NCI-H82 (cell line): ENCODE results near the gene NELL1.

Source experiments
- DNase-seq: peaks from one replicate; lab custom pipeline; 2025; lab: John Stamatoyannopoulos, UW

The NELL1 gene

DNA sequence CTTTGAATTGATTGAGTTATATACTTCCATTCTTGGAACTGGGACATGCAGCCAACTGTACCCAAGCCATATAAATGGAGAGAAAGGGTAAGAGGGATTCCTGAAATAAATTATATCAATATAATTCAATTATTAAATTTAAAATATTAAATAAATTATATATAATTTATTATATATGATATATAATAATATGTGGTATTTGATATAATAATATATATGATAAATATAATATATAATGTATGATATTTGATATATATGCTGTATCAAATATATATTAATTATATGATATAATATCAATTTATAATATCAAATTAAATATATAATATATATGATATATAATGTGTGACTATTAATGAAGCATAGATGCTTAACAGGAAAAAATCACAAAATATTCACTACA, 677.0 kb downstream of the NELL1 start:
- no peak for DNase-seq

DNA sequence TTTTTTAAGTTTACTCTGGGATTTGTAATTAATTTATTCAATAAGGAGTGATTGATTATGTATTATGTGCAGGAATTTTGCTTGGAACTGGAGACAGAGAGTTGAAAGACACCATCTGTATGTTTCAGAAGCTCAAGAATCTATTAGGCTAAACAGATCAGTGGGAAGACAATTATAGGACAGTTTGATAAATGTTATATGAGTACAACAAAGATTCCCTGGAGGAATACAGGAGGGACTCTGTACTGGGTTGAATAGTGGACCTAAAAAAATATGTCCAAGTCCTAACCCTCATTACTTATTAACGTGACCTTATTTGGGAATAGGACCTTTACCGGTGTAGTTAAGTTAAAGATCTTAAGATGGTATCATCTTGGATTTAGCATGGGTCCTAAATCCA, 681.2 kb downstream of the NELL1 start:
- DNase-seq: peak; percentile 81

DNA sequence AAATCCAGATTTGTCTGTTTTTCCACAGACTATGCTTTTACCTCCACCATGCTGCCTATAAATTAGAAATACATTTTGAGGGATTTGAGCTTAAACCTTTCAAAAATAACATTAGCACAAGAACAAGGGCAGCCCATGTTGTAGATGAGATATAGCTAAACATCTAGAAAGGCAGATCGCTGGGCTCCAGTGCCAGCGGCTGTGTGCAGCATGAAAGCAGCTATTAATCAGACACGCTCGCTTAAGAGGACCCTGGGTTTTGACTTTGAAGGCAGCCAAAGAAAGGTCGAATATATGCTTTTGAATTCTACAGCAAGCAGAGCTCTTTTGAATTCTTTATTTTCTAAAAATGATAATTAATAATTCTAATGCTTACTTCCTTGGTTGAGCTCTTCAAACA, 684.0 kb downstream of the NELL1 start:
- DNase-seq: no peak

DNA sequence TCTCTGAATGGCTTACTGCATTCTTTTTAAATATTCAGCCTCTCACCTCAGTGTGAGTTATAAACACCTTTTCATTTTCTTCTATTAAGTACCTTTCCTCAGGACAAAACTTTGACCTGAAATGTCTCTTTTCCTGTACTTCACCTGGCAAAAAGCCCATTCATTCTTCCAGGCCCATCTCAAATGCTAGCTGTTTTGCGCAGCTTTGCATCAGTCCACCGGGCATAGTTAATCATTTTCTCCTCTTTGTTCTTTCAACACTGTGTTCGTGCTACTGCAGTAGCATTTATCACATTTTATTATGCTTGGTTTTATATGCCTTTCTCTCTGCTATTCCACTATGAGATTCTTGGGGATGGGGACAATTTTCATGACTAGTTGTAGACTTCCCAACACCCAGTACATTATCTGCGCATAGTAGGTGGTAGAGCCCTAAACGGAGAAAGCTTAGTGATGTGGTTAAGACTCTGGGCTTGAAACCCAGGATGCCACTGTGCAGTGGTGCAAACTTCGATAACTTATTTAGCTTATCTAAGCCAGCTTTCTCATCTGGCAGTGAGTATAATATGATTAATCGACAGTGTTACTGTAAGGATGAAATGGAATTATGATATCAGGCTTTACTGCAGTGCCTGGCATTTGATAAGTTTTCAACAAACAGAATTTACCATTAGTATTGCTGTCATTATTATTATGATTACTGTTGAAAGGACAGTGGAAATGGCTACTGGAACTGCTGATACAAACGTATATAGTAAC, 695.7 kb downstream of the NELL1 start:
- DNase-seq: no peak

DNA sequence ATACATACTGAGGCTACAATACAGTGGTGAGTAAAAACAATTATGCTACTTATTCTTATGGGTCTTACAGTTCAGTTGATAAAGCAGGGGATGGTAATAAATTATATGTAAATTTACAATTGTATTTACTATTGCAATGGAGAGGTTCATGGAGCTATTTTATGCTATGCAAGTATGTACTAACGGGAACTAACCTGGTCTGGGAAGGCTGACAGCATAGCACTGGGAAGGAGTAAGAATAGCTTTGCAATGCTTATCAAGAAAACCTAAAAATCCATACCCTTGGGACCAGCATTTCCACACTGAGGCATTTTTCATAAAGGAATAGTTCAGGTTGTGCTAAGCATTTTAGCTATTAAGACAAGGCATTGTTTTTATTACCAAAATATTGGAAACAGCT, 700.6 kb downstream of the NELL1 start:
- no peak for DNase-seq

DNA sequence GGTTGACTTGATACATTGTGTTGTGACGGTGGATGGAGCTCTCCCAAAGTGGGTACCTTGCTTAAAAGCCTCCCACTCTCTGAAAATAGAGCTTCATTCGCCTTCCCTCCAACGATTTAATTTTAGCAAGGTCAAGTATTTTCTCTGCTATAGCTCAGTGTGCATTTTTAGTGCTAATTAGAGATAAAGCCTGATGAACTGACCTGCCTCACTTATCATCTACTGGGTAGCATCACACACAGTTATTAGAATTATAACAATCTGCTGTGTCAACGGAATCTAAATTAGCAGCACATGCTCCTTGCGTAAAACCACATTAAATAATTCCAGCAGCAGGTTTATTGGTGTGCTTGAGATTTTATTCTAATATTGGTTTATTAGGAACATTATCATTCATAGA, 701.7 kb downstream of the NELL1 start:
- DNase-seq: no peak

DNA sequence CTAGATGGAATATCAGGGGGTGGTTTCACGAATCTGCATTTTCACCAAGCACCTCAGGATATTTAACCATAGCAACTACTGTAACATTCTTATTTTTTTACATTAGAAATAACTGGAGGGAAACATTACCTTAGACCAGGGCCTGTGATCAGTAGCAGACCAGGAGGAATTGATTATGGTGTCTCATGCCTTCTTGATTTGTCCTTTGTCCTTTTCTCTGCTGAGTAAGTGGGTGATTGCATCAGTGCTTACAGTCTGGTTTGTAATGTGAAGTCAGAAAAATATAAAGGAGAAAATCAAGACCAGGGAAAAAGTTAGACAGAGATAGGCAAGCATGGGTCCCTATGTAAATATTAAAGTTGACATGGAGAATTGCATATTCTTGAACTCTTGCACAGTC, 703.3 kb downstream of the NELL1 start:
- DNase-seq: no peak

DNA sequence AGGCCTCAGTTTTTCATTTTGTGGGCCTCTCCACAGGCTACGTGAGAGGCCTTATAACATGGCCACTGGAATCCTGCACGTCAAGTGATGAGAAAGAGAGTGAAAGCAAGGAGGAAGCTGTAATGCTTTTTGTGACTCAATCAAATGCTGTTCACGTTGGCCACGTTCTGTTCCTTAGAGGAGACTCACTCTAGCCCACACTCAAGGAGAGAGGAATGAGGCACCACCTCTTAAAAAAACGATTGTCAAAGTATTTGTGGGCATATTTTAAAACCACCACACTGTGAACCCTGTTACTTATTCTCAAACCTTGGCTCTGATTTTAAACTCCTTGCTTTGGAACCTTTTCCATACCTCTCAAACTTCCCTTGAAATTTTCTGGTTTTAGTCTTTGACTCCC, 705.0 kb downstream of the NELL1 start:
- no peak for DNase-seq

DNA sequence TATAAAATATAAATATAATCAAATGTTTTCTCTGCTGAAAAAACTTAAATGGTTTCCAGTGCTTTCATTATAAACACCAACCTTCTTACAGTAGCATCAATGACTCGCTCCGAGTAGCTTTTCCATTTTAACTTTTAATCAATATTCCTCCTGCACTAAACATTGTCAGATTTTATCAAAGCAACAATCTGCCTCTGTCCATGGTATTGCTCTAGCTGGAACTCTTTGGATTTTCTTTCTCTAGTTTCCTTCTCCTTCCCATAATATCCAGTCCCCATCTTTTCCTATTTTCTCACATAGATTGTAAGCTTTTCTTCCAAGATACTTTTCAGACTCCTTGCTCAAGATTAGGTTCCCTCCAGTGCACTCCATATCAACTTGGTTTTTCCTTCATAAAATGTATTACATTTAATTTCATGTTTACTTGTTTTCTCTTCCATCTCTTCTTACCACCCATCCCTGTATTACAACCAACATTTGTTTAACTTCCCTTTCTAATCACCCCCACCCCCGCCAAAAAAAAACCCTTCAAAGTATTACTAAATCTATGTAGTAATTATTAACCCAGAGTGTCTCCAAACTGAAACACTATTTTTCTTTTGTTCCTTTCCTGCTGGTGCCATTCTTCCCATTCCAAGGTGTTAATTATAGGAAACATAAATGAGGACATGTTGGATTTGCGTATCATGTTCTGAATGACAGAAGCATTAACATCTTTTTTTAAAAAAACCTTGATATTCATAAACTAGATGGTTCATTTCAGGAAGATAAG, 716.5 kb downstream of the NELL1 start:
- DNase-seq: no peak

DNA sequence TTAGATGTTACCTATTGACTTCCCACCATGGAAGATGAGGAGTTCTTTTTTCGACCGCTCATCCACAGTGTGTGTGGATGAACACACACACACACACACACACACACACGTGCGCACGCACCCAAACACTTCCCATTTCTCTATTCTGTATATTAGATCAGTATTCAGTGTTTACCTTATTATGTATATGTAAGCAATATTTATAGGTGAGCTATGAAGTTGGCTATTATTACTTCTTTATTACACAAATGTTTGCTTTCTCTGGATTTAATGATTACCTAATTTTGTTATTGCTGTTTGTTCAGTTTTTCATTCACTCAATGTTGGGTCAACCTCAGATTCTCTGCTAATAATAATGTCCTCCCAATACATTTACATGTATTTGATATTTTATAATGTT, 721.0 kb downstream of the NELL1 start:
- no peak for DNase-seq

DNA sequence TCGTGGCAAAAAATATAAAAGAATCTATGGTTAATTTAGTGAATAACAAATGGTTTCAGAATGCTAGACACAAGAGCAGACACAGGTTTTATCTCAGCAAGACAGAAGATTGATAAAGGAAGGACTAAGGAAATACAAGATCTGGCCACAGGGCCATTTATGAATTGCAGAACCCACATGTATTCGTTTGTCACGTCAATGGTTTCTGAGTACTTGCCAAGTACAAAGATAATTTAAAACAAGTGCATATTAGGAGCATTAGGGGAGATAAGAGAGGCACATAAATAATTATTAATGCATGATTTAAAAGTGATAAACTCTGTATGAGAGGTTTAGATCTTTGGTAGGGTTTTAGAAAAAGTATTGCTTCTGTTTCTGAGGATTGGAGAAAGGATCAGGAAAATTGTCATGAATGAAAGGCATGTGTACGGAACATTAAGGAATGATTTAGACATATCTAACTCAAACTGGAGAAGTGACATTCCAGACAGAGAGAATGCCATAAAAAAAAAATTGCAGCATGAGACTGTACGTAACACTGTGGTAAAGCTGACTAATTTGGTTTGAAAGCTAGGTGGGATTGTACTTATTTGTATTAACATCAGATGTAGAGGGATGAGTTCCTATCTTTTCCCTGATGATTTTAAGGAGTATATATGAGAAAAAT, 727.1 kb downstream of the NELL1 start:
- DNase-seq: no peak

DNA sequence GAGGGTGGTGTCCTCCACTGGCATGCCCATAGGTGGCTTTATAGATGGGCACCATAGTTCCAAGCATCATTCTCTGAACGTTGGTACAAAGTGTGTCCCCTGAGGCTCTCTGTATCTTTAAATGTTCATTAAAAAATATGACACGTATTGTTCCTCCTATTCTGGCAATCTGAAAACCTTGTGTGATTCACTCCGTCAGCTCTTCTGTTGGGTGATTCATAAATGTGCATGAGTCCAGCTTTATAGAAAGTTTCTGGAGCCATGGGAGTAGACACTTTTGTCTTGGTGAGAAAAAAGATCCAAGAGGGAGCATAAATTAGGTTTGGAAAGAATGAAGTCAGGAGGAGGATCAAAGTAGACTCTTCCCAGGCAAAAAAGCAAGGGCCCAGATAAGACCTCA, 728.8 kb downstream of the NELL1 start:
- no peak for DNase-seq

DNA sequence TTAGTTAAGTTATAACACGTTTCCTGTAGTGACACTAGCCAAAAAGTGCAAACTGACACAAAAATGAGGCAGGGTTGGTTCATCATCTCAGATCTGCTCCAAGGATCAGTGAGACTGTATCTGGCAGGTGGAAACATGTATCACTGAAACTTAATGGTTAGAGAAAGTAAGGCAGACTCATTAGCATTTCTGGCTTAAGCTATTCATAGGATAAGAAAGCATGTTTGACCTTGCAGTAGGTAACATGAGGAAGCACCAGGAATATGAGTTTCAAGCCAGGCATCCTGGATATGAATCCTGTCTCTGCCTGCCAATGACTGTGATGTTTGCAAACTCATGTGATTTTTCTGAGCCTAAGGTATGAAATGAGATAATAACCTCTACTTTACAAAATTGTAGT, 732.1 kb downstream of the NELL1 start:
- DNase-seq: no peak

DNA sequence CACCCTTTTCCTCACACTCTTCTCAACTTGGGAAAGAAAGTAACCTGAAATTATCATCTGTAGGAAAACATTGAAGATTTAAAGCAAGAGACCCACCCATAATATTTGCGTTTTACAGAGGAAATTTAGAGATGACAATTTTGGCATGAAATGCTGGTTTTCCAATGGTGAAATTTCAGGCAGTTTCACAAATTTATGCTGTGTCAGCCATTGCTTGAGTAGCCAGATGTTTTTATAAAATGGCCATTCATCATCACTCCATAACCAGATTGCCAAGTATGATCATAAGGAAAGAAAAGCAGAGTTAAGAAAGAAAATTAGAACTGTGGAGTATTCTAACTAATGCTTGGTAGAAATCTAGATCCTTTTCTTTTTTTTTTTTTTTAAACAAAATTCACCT, 732.9 kb downstream of the NELL1 start:
- DNase-seq: no peak

DNA sequence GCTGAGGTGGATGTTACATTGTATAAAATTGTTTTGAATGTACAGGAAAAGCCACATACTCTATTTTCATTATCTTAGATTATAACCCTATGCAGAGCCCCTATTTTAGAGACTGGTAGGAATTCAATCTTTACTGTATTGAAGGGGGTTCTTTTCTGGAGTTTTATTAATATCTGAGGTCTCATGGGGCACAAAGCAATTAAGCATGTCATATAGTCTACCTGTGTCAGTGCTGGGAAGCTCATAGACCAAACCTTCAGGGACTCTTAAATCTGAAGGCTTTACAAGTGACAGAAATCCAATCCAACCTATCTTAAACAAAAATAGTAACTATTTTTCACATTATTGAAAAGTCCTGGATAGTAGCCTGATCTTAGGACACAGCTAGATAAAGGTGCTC, 733.7 kb downstream of the NELL1 start:
- no peak for DNase-seq

DNA sequence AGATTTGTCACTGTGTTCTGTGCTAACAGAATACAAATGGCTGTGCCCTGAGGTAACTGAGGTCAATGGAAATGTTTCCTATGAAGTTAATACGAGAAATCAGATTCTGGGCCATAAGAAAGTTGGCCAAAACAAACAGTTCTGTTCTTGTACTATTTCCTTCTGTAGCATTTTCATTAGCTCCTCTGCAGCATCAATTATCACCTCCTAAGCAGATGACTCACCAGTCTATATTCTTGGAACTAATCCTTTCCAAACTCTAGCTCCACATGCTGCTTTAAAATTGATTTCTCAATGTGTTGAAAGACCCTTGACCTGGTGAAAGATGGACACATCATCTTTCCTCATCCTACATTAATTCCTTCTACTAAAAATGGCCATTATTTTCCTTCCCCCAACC, 736.0 kb downstream of the NELL1 start:
- DNase-seq: no peak

DNA sequence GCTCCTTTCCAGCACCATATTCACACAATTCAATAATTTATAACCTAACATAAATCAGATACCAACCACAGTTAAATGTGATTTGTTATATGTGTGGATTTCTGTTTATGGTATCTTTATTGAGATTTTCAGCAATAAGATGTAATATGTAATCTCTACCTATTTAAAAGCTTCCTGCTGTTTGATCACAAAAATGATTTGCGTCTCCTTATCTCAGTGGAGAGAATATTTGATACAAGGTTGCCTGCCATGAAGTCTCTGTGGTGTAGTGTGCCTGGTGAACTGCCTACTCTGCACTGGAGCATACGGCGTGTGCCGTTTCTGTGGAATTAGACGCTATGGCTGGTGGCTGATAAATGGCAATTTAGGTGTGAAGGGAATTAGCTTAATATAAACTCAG, 741.1 kb downstream of the NELL1 start:
- no peak for DNase-seq

DNA sequence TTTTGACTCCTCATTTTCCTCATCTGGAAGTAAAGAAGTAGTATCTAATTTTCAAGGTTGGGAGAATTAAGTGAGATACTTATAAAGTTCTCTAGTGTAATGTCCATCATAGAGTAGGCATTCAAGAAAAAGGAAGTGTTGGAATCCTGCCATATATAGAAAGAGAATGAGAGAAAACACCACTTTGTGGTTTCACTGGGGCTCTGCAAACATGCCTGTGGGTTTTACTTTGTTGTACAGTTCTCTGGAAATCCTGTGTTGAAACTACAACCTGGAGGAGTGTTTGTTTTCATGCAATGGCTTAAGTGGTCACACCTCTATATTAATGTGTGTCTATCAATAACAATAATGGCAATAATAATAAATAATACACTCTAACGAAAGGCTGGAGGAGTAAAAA, 741.7 kb downstream of the NELL1 start:
- no peak for DNase-seq

DNA sequence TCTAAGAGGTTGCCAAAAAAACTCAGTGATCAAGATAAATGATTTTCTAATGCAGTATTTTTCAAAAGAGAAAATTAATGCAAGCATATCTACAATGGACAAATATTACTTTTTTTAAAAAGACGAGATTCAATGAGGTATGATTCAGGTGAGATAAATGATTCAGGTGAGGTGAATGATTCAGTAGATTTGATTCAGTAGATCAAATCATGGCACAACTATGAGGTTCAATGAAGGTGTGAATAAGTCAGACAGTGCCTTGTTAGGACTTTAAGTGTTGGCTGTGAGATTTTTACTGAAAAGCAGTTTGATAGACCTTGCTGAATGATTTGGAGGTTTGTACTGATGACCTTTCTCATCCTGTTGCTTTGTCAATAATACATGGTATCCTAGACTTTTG, 742.2 kb downstream of the NELL1 start:
- no peak for DNase-seq

DNA sequence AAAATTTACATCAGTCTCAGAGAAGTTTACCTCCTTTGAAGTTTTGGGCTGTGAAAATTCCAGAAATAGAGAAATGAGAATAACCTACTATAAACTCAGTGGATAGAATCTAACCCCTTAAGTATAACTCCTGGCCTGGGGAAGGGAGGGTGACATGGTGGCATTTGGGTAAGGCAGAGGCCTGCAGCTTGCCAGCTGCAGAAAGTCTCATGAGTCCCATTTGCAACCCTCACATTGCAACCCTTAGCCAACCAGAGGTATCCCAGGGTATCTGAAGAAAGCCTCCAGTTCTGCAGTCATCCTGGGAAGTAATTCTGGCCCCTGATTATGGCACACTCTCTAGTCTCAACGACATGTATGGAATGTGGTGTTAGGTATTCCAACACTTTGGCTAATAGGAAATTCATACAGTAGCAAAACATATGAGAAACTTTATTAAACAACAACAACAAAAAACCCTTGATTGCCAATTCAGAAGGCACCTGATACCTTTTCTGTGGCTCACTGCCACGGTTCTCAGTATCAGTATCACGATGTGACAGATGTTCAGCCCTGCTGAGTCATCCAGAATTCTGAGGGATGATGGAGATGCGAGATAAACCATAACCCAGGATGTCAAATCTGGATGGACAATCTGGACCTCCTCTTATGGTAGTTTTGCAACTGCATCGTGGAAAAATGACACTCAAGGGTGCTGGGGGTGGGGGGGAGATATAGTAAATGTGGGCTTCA, 743.4 kb downstream of the NELL1 start:
- DNase-seq: peak; percentile 17

DNA sequence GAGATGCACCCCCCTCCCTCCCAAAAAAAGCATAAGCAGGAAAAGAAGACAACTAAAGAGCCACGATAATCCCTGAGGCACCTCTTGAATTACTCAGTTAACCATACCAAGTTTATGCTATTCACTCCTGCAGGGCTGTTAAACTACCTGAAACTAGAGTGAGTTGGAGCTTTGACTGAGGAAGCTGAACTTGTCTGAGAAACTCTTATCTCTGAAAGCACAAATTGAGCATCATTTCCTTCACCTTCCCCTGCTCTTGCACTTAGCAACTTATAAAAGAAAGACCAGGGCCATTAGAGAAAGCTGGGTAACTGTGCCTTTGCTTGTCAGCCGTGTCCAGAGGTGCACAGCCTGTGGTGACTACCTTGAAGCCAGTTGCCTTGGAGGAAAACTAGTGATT, 745.6 kb downstream of the NELL1 start:
- peak; percentile 41 for DNase-seq

DNA sequence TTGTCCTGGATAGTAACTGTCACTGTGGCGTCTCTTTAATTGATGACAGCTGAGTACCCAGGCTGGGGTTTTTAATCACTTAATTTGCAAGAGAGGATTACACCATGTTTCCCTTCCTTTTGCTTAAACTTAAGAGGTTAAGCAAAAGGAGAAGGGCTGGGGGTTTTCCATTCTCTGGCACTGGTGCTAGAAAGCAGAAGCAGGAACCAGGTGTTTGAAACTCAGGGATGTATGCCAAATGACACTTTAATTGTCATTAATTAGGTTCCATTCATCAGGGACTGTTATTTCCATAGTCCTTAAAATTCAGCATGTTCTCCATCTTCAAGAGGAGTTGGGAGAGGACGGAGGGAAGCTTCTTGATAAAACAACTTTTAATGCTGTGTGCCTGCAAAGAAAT, 746.2 kb downstream of the NELL1 start:
- DNase-seq: peak; percentile 77
